HG03135 (cell line): Measurements from ENCODE around the gene SLC35F6.

Experiments used
- ATAC-seq: cut with Tn5 transposase; IDR thresholded peaks from one replicate; pipeline ENCODE4 v1.9.1; 2021; ENCODE audit warnings: mild to moderate bottlenecking, moderate library complexity; ENCODE audit not compliant: unreplicated experiment

Gene SLC35F6

DNA sequence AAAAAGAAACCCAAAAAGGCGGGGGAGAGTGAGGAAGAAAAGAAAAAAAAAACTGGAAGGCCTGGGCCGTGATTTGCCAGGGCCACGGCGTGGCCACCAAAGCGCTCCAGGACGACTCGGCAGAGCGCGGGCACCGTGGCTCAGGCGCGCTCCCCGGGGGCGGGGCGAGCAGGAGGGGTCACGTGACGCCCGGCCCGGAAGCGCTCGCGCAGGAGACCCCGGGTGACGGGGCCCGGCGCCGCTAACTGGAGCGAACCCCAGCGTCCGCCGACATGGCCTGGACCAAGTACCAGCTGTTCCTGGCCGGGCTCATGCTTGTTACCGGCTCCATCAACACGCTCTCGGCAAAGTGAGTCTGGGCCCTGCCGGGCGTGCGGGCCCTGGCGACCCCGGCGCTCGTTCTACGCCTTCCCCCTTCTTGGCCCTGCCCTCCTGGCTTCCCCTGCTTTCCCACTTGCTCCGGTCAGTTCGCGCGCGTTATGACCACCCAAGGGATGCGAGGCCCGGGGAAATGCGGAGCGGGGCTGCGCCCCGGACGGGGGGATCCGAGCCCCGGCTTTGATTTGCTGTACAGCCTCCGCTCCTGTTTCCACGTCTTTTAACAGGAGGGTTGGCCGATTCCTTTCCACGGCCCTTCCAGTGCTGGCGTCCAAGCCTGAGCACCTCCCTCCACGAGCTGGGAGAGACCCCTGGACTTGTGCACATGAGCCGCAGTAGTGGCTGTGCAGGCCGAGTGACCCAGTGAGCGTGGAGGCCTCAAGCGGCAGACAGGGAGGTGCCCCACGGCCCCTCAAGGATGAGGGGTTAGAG lies at the start of gene SLC35F6:
Gene SLC35F6, plus strand, starts transcription at position 207 of the 810 bp plus-strand sequence. Its CDS starts 66 bp downstream, at position 273.
- ATAC-seq: peak; percentile 81

DNA sequence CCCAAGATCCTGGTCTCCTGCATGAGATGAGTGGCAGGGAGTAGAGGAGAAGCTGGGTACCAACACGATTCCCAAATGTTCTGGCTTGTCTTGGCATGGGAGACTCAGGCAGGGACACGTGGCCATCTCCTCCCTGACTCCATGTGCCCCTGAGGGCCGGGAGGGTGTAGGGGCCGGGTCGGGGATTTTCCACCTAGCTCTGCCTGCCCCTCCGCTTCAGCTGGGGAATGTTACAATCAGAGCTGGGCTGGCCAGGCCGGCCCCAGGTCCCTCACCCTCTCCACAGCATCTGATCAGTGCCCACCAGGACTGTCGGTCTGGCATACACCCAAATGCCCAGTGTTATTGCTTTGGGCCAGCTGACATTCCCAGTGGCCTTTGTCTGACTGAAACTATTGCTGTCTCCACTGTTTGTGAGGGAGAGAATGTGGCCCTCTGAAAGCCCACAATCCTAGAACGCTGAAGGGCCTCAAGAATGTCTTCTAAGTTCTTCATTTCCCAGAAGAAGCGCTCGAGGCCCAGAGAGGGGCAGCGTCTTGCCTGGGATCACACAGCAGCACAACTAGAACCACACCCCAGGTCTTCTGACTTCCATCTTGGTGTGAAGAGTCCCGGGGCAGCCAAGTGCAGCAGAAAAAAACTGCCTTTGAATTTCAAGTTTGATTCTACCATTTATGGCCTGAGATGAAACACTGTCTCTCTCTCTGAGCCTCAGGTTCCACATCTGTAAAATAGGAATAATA lies 48.4 kb upstream of the SLC35F6 start:
- no peak for ATAC-seq

GRCh38 chr2:26716340-26716739 lies 47.7 kb upstream of the SLC35F6 start:
- no peak for ATAC-seq

DNA sequence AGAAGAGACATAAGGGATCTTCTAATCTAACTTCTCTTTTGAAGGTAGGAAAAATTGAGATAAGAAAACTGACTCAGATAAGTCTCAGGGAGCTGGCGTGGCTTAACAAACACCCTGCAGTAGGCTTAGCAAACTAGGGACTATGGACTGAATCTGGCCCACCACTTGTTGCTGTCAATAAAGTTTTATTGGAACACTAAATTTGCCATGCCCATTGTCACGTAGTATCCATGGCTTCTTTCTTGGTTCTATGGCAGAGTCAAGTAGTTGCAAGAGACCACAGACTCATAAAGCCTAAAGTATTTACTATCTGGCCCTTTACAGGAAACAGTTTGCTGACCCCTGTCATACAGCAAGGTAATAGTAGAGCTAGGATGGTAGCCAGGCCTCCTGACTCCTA lies 47.3 kb upstream of the SLC35F6 start:
- ATAC-seq: no peak

DNA sequence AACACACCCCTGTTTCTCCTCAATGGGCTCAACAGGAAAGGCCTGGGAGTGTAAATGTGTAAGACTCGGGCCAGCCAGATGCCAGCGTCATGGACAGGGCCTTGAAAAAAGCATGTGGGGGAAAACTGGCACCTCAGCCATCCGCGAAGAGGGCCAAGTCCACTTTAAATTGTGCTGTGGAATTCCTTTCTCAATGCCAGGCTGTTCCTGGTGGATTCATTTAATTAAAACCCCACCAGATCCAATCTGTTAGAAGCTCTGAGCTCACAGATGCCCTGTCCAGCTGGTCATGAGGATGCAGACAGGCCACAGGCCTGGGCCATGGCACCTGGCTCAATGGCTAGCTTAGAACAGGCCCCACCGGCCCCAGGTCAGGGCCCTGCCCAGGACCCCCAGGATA lies 46.7 kb upstream of the SLC35F6 start:
- no peak for ATAC-seq

DNA sequence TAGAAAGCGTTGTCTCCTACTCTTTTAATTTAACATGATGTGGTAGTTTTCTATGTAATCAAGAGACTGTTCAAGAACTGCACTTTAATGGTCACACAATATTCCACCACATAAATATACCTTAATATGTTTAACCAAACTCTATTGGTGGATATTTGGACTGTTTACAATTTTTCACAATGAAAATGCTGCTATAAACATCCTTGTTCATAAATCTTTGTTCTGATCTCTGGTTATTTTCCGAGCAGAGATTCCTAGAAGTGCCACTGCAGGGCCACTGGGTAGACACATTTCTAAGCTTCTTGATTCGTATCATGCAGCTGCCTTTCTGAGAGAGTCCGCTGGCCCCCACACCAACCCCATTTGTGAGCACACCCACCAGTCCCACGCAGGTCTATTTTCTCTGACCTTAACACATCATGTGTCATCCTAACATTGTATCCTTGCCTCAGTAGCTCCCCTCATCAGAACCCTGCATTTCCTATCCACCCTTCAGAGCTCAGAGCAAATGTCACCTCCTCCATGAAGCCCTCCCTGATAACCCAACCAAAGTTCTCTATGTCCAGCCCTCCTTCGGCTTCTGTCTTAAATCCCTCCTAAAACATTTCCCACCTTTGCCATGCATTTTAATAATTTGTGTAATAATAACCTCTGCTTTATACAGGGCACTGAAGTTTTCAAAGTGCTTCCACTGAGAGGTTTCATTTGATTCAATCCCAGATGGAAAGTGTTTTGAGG lies 45.0 kb upstream of the SLC35F6 start:
- no peak for ATAC-seq

DNA sequence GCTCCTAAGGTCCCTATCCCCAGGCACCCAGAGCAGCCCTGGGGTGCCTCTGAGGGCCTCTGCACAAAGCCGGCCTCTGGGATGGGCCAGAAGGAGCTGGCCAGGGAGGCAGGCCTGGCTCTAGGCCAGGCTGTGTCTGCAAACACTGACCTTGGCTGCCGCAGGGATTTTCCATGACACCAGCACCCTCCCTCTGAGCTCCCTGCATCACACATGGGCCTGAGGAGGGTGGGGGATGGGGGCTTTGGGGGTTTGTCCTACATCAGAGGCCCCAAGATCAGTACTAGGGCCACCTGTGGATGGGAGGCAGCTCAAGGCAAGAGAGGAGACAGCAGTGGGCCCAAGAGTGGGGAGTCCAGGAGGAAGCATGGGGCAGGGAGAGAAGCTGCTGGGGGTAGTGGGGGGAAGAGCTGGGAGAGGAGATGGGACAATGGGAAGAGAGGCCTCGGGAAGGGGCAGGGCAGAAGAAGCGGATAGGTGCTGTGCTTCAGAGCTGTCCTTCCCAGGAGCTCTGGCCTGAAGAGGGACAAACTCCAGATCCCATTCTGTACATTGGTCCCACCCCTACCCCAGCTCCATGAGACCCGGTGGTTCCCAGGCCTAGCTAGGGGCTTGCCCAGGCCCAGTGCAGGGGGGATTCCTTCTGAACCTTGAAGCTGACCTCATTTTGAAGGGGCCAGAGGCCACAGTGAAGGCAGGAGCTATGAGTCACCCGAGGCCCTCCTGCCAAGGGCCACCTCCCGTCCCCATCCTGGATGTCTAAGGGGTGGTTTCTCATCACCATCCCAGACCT lies 43.6 kb upstream of the SLC35F6 start:
- no peak for ATAC-seq

DNA sequence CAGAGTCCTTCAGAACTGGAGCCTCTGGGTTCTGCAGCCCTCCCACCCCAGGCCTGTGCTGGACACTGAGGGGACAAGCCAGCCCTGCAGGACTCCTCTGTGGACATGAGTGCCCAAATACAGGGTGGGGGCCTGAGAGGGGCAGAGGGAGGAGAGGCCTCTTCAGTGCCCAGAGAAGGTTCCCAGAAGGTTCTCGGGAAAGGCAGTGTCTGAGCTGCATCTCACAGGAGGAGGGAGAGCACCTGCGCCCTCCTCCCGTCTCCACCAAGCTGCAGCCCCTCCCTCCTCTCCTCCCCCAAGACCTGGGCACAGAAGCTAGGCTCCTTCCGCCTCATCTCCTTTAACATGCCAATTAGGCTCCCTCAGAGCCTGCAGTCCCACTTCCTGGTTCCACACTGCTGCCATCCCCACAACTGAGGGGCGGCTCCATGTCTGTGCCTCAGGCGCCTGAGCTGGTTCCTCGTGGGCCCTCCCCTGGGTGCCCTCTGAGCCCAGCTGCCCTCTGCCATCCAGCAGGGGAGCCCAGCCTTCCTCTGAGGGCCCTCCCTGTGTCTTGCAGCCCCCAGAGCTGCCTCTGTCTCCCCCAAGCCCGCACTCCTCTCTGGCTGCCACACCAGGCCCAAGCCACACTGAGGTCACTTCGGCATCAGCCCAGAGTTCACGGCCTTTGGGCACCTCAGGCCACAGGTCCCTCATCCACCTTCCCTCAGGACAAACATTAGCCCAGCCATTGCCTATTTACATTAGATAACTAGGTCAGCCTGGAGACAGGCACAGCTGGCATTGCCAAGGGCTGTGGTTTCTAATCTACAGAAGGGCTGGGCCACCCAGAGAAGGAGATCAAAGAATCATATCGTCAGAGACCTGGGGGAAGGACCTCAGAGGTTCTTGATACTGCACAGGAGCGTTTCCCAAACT lies 42.7 kb upstream of the SLC35F6 start:
- no peak for ATAC-seq

- ATAC-seq: no peak
Measured at GRCh38 chr2:26722328-26722727, 41.8 kb upstream of the SLC35F6 start.

DNA sequence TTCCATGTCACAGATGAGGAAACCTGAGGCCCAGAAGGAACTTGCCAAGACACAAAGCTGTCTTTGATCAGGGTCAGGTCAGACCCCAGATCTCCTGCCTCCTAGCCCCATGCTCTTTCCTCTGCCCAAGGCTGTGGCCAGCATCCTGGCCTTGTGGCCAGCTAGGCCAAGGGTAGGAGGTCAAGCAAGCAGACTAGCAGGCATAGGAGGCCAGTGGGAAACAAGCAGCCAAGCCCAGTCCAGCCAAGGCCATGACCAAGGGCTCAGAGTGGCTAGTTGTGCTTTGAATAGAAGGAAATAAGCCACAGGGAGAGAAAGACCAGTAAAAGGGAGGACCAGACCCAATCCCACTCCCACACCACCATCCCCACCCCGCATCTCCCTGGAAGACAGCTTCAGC lies 41.2 kb upstream of the SLC35F6 start:
- no peak for ATAC-seq

GRCh38 chr2:26723475-26723874 lies 40.6 kb upstream of the SLC35F6 start:
- ATAC-seq: no peak

GRCh38 chr2:26723991-26724750 lies 39.9 kb upstream of the SLC35F6 start:
- ATAC-seq: no peak

- no peak for ATAC-seq
Measured at GRCh38 chr2:26724784-26725520, 39.1 kb upstream of the SLC35F6 start.

- ATAC-seq: no peak
Measured at GRCh38 chr2:26725521-26725820, 38.6 kb upstream of the SLC35F6 start.

DNA sequence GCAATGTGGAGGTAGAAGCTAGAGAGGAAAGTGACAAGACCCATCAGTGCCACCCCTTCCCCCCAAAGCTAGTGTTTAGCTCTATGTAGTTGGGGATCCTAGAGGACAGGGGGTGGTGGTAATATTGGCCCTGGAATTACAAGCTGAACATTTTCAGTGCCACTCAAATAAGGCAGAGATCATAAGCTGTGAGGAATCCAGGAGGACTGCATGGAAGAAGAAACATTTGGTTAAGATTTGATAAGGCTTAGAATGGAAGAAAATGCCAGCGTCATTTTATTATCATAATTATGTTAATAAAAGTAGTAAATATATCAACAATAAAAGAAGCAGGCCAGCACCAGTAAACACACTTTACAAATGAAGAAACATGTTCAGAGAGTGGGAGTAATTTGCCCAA lies 37.9 kb upstream of the SLC35F6 start:
- ATAC-seq: no peak

GRCh38 chr2:26727641-26728561 lies 36.2 kb upstream of the SLC35F6 start:
- no peak for ATAC-seq

- ATAC-seq: no peak
Measured at GRCh38 chr2:26729311-26729710, 34.8 kb upstream of the SLC35F6 start.
